ENCODE measurements around the gene RSPO3. TPM values are rescaled to one million over a fixed set of nuclear protein-coding genes. Genes with fewer than 3 reads are reported as not detected.

The RSPO3 gene
- polyA plus RNA-seq, 1 experiment: not detected

GRCh38 chr6:127188744-127189143 lies 70.3 kb downstream of the RSPO3 start:
- DNase-seq (ENCODE audit: low read depth, low spot score): no peak
- no peaks in the 10 kb centered on the region for H3K9me3 ChIP-seq (ENCODE audit: control insufficient read depth, insufficient read depth, low read length)
- no peaks in the 10 kb centered on the region for H3K27me3 ChIP-seq (ENCODE audit: control insufficient read depth, insufficient read depth, low read length)
- ChIA-PET CTCF (interaction anchor here (0.6 to 1.6 kb wide), 7 partner anchors 78 to 1331 kb away, joined by 3 to 5 read pairs (median 4); partner anchors contain the start of gene RNF146), POLR2A (interaction anchor here (0.7 kb wide), 1 partner anchor 13 kb away, joined by 3 read pairs; no protein-coding TSS in a partner anchor)
- H3K4me3 ChIP-seq (ENCODE audit: low read depth, low read length): no peak overlapping the region
- H3K27ac ChIP-seq (ENCODE audit: low read depth, low read length): no peak overlapping the region
- TF ChIP-seq CTCF (IDR thresholded peaks at IDR 0.05; ENCODE audit: low read depth, low read length): no peak

GRCh38 chr6:127190552-127190951 lies 72.1 kb downstream of the RSPO3 start:
- peak; percentile 64 for TF ChIP-seq CTCF (IDR thresholded peaks at IDR 0.05; ENCODE audit: low read depth, low read length)
- POLR2A ChIA-PET: interaction anchor here (0.7 kb wide), 1 partner anchor 76 kb away, joined by 3 read pairs; the partner anchor contains the start of gene RNF146
- Histone ChIP-seq H3K9me3 (ENCODE audit: control insufficient read depth, insufficient read depth, low read length) (no peaks in the 10 kb centered on the region), H3K4me3 (ENCODE audit: low read depth, low read length) (no peak overlapping the region), H3K27ac (ENCODE audit: low read depth, low read length) (no peak overlapping the region), H3K27me3 (ENCODE audit: control insufficient read depth, insufficient read depth, low read length) (no peaks in the 10 kb centered on the region)
- CTCF ChIA-PET: interaction anchor here (0.7 to 2.2 kb wide), 15 partner anchors 10 to 1157 kb away, joined by 3 to 14 read pairs (median 4); partner anchors contain the start of gene RNF146
- no peak for DNase-seq (ENCODE audit: low read depth, low spot score)

GRCh38 chr6:127191716-127192115 lies 73.2 kb downstream of the RSPO3 start:
- TF ChIP-seq CTCF (IDR thresholded peaks at IDR 0.05; ENCODE audit: low read depth, low read length): no peak
- DNase-seq (ENCODE audit: low read depth, low spot score): no peak
- no peak overlapping the region for H3K27ac ChIP-seq (ENCODE audit: low read depth, low read length)
- no peaks in the 10 kb centered on the region for H3K27me3 ChIP-seq (ENCODE audit: control insufficient read depth, insufficient read depth, low read length)
- POLR2A ChIA-PET: no interaction called here
- H3K4me3 ChIP-seq (ENCODE audit: low read depth, low read length): no peak overlapping the region
- CTCF ChIA-PET: interaction anchor here (1.2 to 2.2 kb wide), 4 partner anchors 17 to 387 kb away, joined by 3 to 14 read pairs (median 9); partner anchors contain the start of gene RNF146
- H3K9me3 ChIP-seq (ENCODE audit: control insufficient read depth, insufficient read depth, low read length): no peaks in the 10 kb centered on the region

GRCh38 chr6:127192911-127193541 lies 74.6 kb downstream of the RSPO3 start:
- no peak for DNase-seq (ENCODE audit: low read depth, low spot score)
- Histone ChIP-seq H3K27ac (ENCODE audit: low read depth, low read length) (no peak overlapping the region), H3K4me3 (ENCODE audit: low read depth, low read length) (no peak overlapping the region), H3K27me3 (ENCODE audit: control insufficient read depth, insufficient read depth, low read length) (no peaks in the 10 kb centered on the region), H3K9me3 (ENCODE audit: control insufficient read depth, insufficient read depth, low read length) (no peaks in the 10 kb centered on the region)
- ChIA-PET POLR2A (no interaction called here), CTCF (no interaction called here)
- no peak for TF ChIP-seq CTCF (IDR thresholded peaks at IDR 0.05; ENCODE audit: low read depth, low read length)

GRCh38 chr6:127195833-127196232 lies 77.4 kb downstream of the RSPO3 start:
- no peak overlapping the region for H3K27ac ChIP-seq (ENCODE audit: low read depth, low read length)
- H3K27me3 ChIP-seq (ENCODE audit: control insufficient read depth, insufficient read depth, low read length): no peaks in the 10 kb centered on the region
- ChIA-PET CTCF (no interaction called here), POLR2A (no interaction called here)
- no peak for TF ChIP-seq CTCF (IDR thresholded peaks at IDR 0.05; ENCODE audit: low read depth, low read length)
- no peak overlapping the region for H3K4me3 ChIP-seq (ENCODE audit: low read depth, low read length)
- H3K9me3 ChIP-seq (ENCODE audit: control insufficient read depth, insufficient read depth, low read length): no peaks in the 10 kb centered on the region
- no peak for DNase-seq (ENCODE audit: low read depth, low spot score)
